H9 (cell line): ENCODE results near the gene CAB39. TPM values are rescaled to one million over a fixed set of nuclear protein-coding genes. Genes with fewer than 3 reads are reported as not detected.

Experiments used
- DNase-seq: peaks from one replicate; pipeline ENCODE4 v3.0.0-alpha.2; 2017
- H2AFZ ChIP-seq: one replicate; pipeline ENCODE4 v1.6.1; 2013; ENCODE audit warnings: mild to moderate bottlenecking, low read length, control low read depth, moderate library complexity
- H2AK5ac ChIP-seq: 2 replicates; pipeline ENCODE4 v1.6.1; 2013; ENCODE audit warnings: low read length, control low read depth, mixed read lengths; ENCODE audit not compliant: insufficient read length
- H2BK120ac ChIP-seq: one replicate; pipeline ENCODE4 v1.6.1; 2013; ENCODE audit warnings: low read depth, mild to moderate bottlenecking, low read length, control low read depth, inconsistent platforms; ENCODE audit not compliant: poor library complexity, severe bottlenecking
- H2BK12ac ChIP-seq: 2 replicates; pipeline ENCODE4 v1.6.1; 2013; ENCODE audit warnings: low read length, control low read depth, mixed read lengths, low read depth; ENCODE audit not compliant: insufficient read length
- H2BK15ac ChIP-seq: 2 replicates; pipeline ENCODE4 v1.6.1; 2013; ENCODE audit warnings: low read depth, low read length, control low read depth
- H2BK20ac ChIP-seq: one replicate; pipeline ENCODE4 v1.6.1; 2013; ENCODE audit warnings: low read depth, mild to moderate bottlenecking, low read length, control low read depth, inconsistent platforms; ENCODE audit not compliant: poor library complexity, severe bottlenecking
- H2BK5ac ChIP-seq: 2 replicates; pipeline ENCODE4 v1.6.1; 2013; ENCODE audit warnings: low read length, control low read depth, mixed read lengths; ENCODE audit not compliant: insufficient read length
- H3K14ac ChIP-seq: 2 replicates; pipeline ENCODE4 v1.6.1; 2013; ENCODE audit warnings: low read length, control low read depth; ENCODE audit not compliant: insufficient read depth
- H3K18ac ChIP-seq: 2 replicates; pipeline ENCODE4 v1.6.1; 2013; ENCODE audit warnings: low read depth, mild to moderate bottlenecking, mixed read lengths, low read length, control low read depth; ENCODE audit not compliant: insufficient read length
- H3K23ac ChIP-seq: 2 replicates; pipeline ENCODE4 v1.6.1; 2013; ENCODE audit warnings: low read length, control low read depth, mixed read lengths, low read depth; ENCODE audit not compliant: insufficient read length
- H3K23me2 ChIP-seq: 2 replicates; pipeline ENCODE4 v1.6.1; 2013; ENCODE audit warnings: low read depth, mild to moderate bottlenecking, mixed read lengths, low read length, control low read depth; ENCODE audit not compliant: insufficient read length, poor library complexity, severe bottlenecking
- H3K27ac ChIP-seq: 2 replicates; pipeline ENCODE4 v1.5.1; 2013; ENCODE audit warnings: low read length, control low read depth, mixed read lengths, low read depth; ENCODE audit not compliant: insufficient read length
- H3K27me3 ChIP-seq: 2 replicates; pipeline ENCODE4 v1.6.1; 2013; ENCODE audit warnings: low read length, control low read depth, inconsistent platforms; ENCODE audit not compliant: insufficient read depth
- H3K4ac ChIP-seq: 2 replicates; pipeline ENCODE4 v1.6.1; 2013; ENCODE audit warnings: low read depth, mild to moderate bottlenecking, control low read depth, inconsistent platforms, low read length, moderate library complexity
- H3K4me1 ChIP-seq: 2 replicates; pipeline ENCODE4 v1.6.1; 2013; ENCODE audit warnings: low read length, control low read depth, inconsistent platforms; ENCODE audit not compliant: insufficient read depth
- H3K4me2 ChIP-seq: 2 replicates; pipeline ENCODE4 v1.6.1; 2013; ENCODE audit warnings: low read length, control low read depth, mixed read lengths; ENCODE audit not compliant: insufficient read length, insufficient read depth
- H3K56ac ChIP-seq: 2 replicates; pipeline ENCODE4 v1.6.1; 2013; ENCODE audit warnings: low read depth, mild to moderate bottlenecking, mixed read lengths, low read length, control low read depth; ENCODE audit not compliant: insufficient read length
- H3K79me1 ChIP-seq: 2 replicates; pipeline ENCODE4 v1.6.1; 2013; ENCODE audit warnings: low read depth, mild to moderate bottlenecking, moderate library complexity, low read length, control low read depth, inconsistent platforms; ENCODE audit not compliant: insufficient read depth, poor library complexity, severe bottlenecking
- H3K79me2 ChIP-seq: 2 replicates; pipeline ENCODE4 v1.6.1; 2013; ENCODE audit warnings: low read length, control low read depth, inconsistent platforms; ENCODE audit not compliant: insufficient read depth
- H3K9ac ChIP-seq: 2 replicates; pipeline ENCODE4 v1.6.1; 2013; ENCODE audit warnings: low read length, control low read depth, mixed read lengths; ENCODE audit not compliant: insufficient read length; ENCODE audit errors: extremely low read depth
- H3K9me3 ChIP-seq: one replicate; pipeline ENCODE4 v1.6.1; 2013; ENCODE audit warnings: low read depth, low read length, inconsistent platforms; ENCODE audit not compliant: control insufficient read depth
- H3T11ph ChIP-seq: one replicate; pipeline ENCODE4 v1.6.1; 2013; ENCODE audit warnings: mild to moderate bottlenecking, low read length, control low read depth, inconsistent platforms
- H4K20me1 ChIP-seq: one replicate; pipeline ENCODE4 v1.6.1; 2013; ENCODE audit not compliant: control insufficient read depth, insufficient read length, insufficient read depth
- H4K5ac ChIP-seq: 2 replicates; pipeline ENCODE4 v1.6.1; 2013; ENCODE audit warnings: low read depth, mild to moderate bottlenecking, mixed read lengths, low read length, control low read depth; ENCODE audit not compliant: insufficient read length
- H4K8ac ChIP-seq: replicated peaks from 2 replicates; pipeline ENCODE4 v1.6.1; 2013; ENCODE audit warnings: low read length, control low read depth, mixed read lengths, low read depth; ENCODE audit not compliant: insufficient read length
- H4K91ac ChIP-seq: 2 replicates; pipeline ENCODE4 v1.6.1; 2013; ENCODE audit warnings: low read depth, mild to moderate bottlenecking, moderate library complexity, mixed read lengths, low read length, control low read depth; ENCODE audit not compliant: insufficient read length
- H3K27ac Mint-ChIP-seq, 3 experiments: 2 replicates in 2 of 3; 3 replicates in 1 of 3; pipeline ENCODE4 v1.8.0; 2020 to 2021; ENCODE audit warnings: mixed read lengths in 3 of 3, mild to moderate bottlenecking in 1 of 3, moderate library complexity in 1 of 3
- H3K27me3 Mint-ChIP-seq: 2 replicates; pipeline ENCODE4 v1.8.0; 2021; ENCODE audit warnings: low read depth, mild to moderate bottlenecking, moderate library complexity, mixed read lengths
- H3K36me3 Mint-ChIP-seq, 3 experiments: 2 replicates in 2 of 3; 3 replicates in 1 of 3; pipeline ENCODE4 v1.8.0; 2020 to 2021; ENCODE audit warnings: low read depth in 3 of 3, mixed read lengths in 3 of 3; ENCODE audit not compliant: insufficient read depth in 1 of 3
- H3K4me1 Mint-ChIP-seq, 2 experiments: 2 replicates each; pipeline ENCODE4 v1.8.0; 2020; ENCODE audit warnings: mixed read lengths in 2 of 2
- H3K4me3 Mint-ChIP-seq, 2 experiments: 2 replicates in 1 of 2; 3 replicates in 1 of 2; pipeline ENCODE4 v1.8.0; 2020 to 2021; ENCODE audit warnings: mild to moderate bottlenecking in 2 of 2, mixed read lengths in 2 of 2, moderate library complexity in 1 of 2
- H3K9me3 Mint-ChIP-seq, 2 experiments: 2 replicates in 1 of 2; 3 replicates in 1 of 2; pipeline ENCODE4 v1.8.0; 2020; ENCODE audit warnings: mild to moderate bottlenecking in 2 of 2, mixed read lengths in 2 of 2, moderate library complexity in 1 of 2
- WGBS: extraction: QIAGEN DNeasy Blood & Tissue Kit; methylation state at CpG from one replicate; pipeline ENCODE4 v1.1.7; 2013; ENCODE audit warnings: missing lambda C conversion rate, low lambda C conversion rate, mixed read lengths; ENCODE audit not compliant: insufficient read length; ENCODE audit errors: extremely low coverage; 5-methylcytosine and 5-hydroxymethylcytosine counted together
- total RNA-seq: library from RNA; stranded (reverse); gene quantifications from 2 replicates; pipeline ENCODE4 v1.2.1, GENCODE V29; 2021
- TF ChIP-seq, protein P1 (sequence below): fragments of 200-600 bp; sonication (generic); conservative IDR thresholded peaks from 3 replicates; pipeline ENCODE4 v1.8.0; 2021; ENCODE audit warnings: antibody characterized with exemption, mild to moderate bottlenecking

The CAB39 gene
- total RNA-seq, 1 experiment from 2014 or later = 42.7 TPM

DNA sequence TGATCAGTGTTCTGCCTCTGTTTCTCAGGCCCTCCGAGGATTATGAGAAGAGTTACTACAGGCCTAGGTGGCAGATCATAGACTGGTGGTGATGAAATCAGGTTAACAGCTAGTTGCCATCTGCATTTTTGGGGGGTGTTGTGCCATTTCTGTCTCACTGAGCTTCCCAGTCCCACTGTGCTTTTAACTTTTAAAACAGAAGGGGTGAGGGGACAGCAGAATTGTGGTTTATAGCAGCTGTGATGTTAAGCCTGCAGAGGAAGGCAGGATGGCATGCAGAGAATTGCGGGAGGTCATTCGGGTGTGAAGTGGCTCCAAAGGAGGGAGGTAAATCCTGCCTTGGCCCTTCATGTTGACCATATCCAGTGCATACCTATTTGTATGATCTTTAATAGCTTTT is 5.0 kb downstream of the CAB39 start:
- H3K27ac Mint-ChIP-seq = peak overlapping the region; percentile 78 to 92 (median 86); a peak in 5 of 7 replicates
- H4K5ac ChIP-seq = no peak overlapping the region
- WGBS = no CpG with 5 or more reads among the region's 3 CpGs
- H3K27ac ChIP-seq = peak overlapping the region; percentile 1
- no peak overlapping the region for H2BK5ac ChIP-seq
- H3K36me3 Mint-ChIP-seq = peaks cover 3 to 10% (median 7%) of the 10 kb centered on the region in 3 experiments; a peak in 5 of 7 replicates
- H3T11ph ChIP-seq = no peak overlapping the region
- no peak overlapping the region for H3K9ac ChIP-seq
- H3K4me3 Mint-ChIP-seq = peak overlapping the region in 1 of 2 experiments; percentile 55; a peak in 3 of 5 replicates
- H4K91ac ChIP-seq = no peak overlapping the region
- H2BK15ac ChIP-seq = no peak overlapping the region
- TF ChIP-seq, protein P1, sequence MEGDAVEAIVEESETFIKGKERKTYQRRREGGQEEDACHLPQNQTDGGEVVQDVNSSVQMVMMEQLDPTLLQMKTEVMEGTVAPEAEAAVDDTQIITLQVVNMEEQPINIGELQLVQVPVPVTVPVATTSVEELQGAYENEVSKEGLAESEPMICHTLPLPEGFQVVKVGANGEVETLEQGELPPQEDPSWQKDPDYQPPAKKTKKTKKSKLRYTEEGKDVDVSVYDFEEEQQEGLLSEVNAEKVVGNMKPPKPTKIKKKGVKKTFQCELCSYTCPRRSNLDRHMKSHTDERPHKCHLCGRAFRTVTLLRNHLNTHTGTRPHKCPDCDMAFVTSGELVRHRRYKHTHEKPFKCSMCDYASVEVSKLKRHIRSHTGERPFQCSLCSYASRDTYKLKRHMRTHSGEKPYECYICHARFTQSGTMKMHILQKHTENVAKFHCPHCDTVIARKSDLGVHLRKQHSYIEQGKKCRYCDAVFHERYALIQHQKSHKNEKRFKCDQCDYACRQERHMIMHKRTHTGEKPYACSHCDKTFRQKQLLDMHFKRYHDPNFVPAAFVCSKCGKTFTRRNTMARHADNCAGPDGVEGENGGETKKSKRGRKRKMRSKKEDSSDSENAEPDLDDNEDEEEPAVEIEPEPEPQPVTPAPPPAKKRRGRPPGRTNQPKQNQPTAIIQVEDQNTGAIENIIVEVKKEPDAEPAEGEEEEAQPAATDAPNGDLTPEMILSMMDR = no peak
- no peaks in the 10 kb centered on the region for H3K27me3 Mint-ChIP-seq
- no peaks in the 10 kb centered on the region for H3K9me3 Mint-ChIP-seq
- no peaks in the 10 kb centered on the region for H4K20me1 ChIP-seq
- H3K14ac ChIP-seq = no peak overlapping the region
- H2AK5ac ChIP-seq = no peak overlapping the region
- no peak for DNase-seq
- H4K8ac ChIP-seq = no peak overlapping the region
- no peak overlapping the region for H2BK120ac ChIP-seq
- no peak overlapping the region for H3K23ac ChIP-seq
- H2AFZ ChIP-seq = no peak overlapping the region
- peaks cover 5% of the 10 kb centered on the region for H3K79me1 ChIP-seq
- peaks cover 41% of the 10 kb centered on the region; the same call in 1 of the 2 replicates for H3K79me2 ChIP-seq
- peaks cover 8% of the 10 kb centered on the region for H3K23me2 ChIP-seq
- H2BK12ac ChIP-seq = no peak overlapping the region
- H3K27me3 ChIP-seq = no peaks in the 10 kb centered on the region
- no peaks in the 10 kb centered on the region for H3K9me3 ChIP-seq
- H3K18ac ChIP-seq = no peak overlapping the region
- H3K4me1 Mint-ChIP-seq = peaks cover 59 to 64% of the 10 kb centered on the region in 2 experiments
- peak overlapping the region; percentile 4 for H3K4me2 ChIP-seq
- no peak overlapping the region for H3K56ac ChIP-seq
- peaks cover 9% of the 10 kb centered on the region for H3K4me1 ChIP-seq
- no peak overlapping the region for H2BK20ac ChIP-seq
- H3K4ac ChIP-seq = no peak overlapping the region
